Measurements from ENCODE around the gene MVD. TPM values are rescaled to one million over a fixed set of nuclear protein-coding genes. Genes with fewer than 3 reads are reported as not detected.

Gene MVD
- total RNA-seq, 1 experiment from 2014 or later = 38.3 TPM

- Histone ChIP-seq H3K79me2 (ENCODE audit: low read length) (no peaks in the 10 kb centered on the region), H3K9ac (ENCODE audit: low read length) (no peak overlapping the region), H3K9me2 (replicated peaks; ENCODE audit: low read length) (no peaks in the 10 kb centered on the region), H3K4me2 (ENCODE audit: low read length) (no peak overlapping the region), H3K36me3 (ENCODE audit: low read depth, low read length) (no peaks in the 10 kb centered on the region), H3K4me1 (ENCODE audit: insufficient read depth, low read length) (no peaks in the 10 kb centered on the region), H3K4me3 (ENCODE audit: low read length) (no peak overlapping the region), H3K27ac (ENCODE audit: low read length) (no peak overlapping the region), H3K9me3 (ENCODE audit: low read length) (no peaks in the 10 kb centered on the region), H3K27me3 (ENCODE audit: low read length) (no peaks in the 10 kb centered on the region), H4K20me1 (ENCODE audit: low read length) (no peaks in the 10 kb centered on the region), H2AFZ (ENCODE audit: low read length) (no peak overlapping the region), H3F3A (ENCODE audit: low read length, unreplicated experiment) (no peaks in the 10 kb centered on the region)
- ATAC-seq = no peak
- intact Hi-C loops (cut with micrococcal nuclease) = no loop called here
- BruUV-seq (replicated peaks) = no TSS peak
- no peak for DNase-seq
- no peak for TF ChIP-seq EZH2 (IDR thresholded peaks at IDR 0.05; ENCODE audit: low read length, unreplicated experiment)
- no peak for TF ChIP-seq EZH2phosphoT487 (IDR thresholded peaks at IDR 0.05; ENCODE audit: borderline replicate concordance, low read length)
- TF ChIP-seq CTCF (conservative IDR thresholded peaks at IDR 0.05; ENCODE audit: low read depth, low read length) = no peak
- ChIA-PET CTCF (no interaction called here), POLR2A (ENCODE audit: unreplicated experiment) (no interaction called here)
Observed at GRCh38 chr16:88649924-88650748, 12.8 kb downstream of the MVD start.

GRCh38 chr16:88649195-88649923 lies 13.5 kb downstream of the MVD start:
- DNase-seq (no peak), ATAC-seq (no peak)
- no peak overlapping the region for H3K4me2 ChIP-seq (ENCODE audit: low read length)
- intact Hi-C loops (cut with micrococcal nuclease) = no loop called here
- H4K20me1 ChIP-seq (ENCODE audit: low read length) = no peaks in the 10 kb centered on the region
- H3K27ac ChIP-seq (ENCODE audit: low read length) = no peak overlapping the region
- H3K9me3 ChIP-seq (ENCODE audit: low read length) = no peaks in the 10 kb centered on the region
- H3K79me2 ChIP-seq (ENCODE audit: low read length) = no peaks in the 10 kb centered on the region
- no peak overlapping the region for H2AFZ ChIP-seq (ENCODE audit: low read length)
- no peaks in the 10 kb centered on the region for H3K27me3 ChIP-seq (ENCODE audit: low read length)
- no peaks in the 10 kb centered on the region for H3K36me3 ChIP-seq (ENCODE audit: low read depth, low read length)
- H3F3A ChIP-seq (ENCODE audit: low read length, unreplicated experiment) = no peaks in the 10 kb centered on the region
- CTCF ChIA-PET = no interaction called here
- H3K9me2 ChIP-seq (replicated peaks; ENCODE audit: low read length) = no peaks in the 10 kb centered on the region
- no peak for TF ChIP-seq EZH2 (IDR thresholded peaks at IDR 0.05; ENCODE audit: low read length, unreplicated experiment)
- no peak for TF ChIP-seq CTCF (conservative IDR thresholded peaks at IDR 0.05; ENCODE audit: low read depth, low read length)
- TF ChIP-seq EZH2phosphoT487 (IDR thresholded peaks at IDR 0.05; ENCODE audit: borderline replicate concordance, low read length) = no peak
- no peaks in the 10 kb centered on the region for H3K4me1 ChIP-seq (ENCODE audit: insufficient read depth, low read length)
- no peak overlapping the region for H3K4me3 ChIP-seq (ENCODE audit: low read length)
- BruUV-seq (replicated peaks) = no TSS peak
- H3K9ac ChIP-seq (ENCODE audit: low read length) = no peak overlapping the region
- POLR2A ChIA-PET (ENCODE audit: unreplicated experiment) = no interaction called here
